HG02852 (cell line): Measurements from ENCODE around the gene TUFM.
A peak's percentile ranks its signal among the peaks of the same experiment; 100 is the strongest.
"Not testable (repeated sequence)": the region's sequence is repeated elsewhere in the genome, so short reads cannot be mapped to it uniquely, and the experiment has no call there.

Source experiments
- ATAC-seq: cut with Tn5 transposase; IDR thresholded peaks from one replicate; pipeline ENCODE4 v1.9.1; 2021; ENCODE audit warnings: mild to moderate bottlenecking, moderate library complexity; ENCODE audit not compliant: unreplicated experiment

The TUFM gene

DNA sequence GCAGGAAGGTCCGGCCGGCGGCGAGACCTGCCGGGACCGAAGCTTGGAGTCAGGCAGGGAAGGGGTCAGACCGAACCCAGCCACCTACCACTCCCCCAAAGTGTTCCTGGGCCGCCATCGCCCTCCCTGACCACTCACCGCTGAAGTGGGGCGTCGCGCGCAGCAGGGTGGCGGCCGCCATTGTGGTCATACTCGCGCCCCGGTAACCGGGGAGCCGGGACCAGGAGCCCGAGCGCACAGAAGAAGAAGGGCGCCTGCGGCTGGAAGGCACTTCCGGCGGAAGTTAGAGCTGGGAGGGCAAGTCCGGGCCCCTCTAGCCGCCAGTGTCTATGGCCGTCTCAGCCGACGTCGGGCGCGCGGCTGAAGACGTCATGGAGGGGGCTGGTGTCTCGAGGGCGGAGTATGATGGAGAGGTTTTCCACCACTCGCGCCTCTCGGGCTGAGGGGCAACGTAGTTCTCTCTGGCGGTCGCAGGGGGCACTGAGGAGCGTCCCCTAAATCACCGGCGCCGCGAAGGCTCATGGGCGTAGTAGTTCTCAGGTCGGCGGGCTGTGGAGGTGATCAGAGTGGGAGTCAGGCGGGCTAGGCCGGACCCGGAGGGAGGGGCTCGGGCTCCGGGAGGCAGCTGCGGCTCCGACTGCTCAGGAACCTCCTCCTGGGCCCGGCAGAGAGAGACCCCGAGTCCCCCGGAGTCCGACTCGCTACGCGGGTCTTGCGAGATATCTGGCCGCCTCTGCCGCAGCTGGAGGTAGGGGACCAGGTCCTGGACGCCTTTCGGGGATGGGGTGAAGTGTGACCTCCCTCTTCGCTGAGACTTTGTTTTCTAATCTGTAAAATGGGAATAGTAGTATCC lies at the start of gene TUFM:
TUFM (minus strand) TSS at position 269 of the 853 bp plus-strand sequence; CDS start at position 190, 79 bp downstream.
- peak; percentile 91 for ATAC-seq

DNA sequence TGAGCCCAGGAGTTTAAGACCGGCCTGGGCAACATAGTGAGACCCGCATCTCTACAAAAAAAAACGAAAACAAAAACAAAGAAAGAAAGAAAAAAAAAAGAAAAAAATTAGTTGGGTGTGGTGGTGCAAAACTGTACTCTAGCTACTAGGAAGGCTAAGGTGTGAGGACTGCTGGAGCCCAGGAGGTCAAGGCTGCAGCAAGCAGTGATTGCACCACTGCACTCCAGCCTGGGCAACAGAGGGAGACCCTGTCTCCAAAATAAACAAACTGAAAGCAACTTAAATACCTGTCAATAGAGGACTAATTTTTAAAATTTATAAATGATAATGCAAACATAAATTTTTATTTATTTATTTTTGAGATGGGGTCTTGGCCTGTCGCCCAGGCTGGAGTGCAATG lies 49.5 kb upstream of the TUFM start:
- no peak for ATAC-seq

DNA sequence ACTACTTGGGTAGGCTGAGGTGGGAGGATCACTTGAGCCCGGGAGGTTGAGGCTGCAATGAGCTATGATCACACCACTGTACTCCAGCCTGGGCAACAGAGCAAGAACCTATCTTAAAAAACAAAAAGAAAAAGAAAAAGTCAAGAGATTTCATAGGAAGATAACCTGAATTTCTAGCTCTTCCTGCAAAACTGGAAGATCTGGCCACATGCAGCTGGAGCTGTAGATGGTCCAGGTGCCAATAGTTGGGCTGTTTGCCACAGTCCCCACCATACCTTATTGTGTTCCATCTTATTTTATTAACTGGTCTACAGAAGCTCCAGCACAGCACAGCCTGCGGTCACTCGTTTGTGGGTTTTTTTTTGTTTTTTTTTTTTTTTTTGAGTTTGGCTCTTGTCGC lies 47.1 kb upstream of the TUFM start:
- no peak for ATAC-seq

DNA sequence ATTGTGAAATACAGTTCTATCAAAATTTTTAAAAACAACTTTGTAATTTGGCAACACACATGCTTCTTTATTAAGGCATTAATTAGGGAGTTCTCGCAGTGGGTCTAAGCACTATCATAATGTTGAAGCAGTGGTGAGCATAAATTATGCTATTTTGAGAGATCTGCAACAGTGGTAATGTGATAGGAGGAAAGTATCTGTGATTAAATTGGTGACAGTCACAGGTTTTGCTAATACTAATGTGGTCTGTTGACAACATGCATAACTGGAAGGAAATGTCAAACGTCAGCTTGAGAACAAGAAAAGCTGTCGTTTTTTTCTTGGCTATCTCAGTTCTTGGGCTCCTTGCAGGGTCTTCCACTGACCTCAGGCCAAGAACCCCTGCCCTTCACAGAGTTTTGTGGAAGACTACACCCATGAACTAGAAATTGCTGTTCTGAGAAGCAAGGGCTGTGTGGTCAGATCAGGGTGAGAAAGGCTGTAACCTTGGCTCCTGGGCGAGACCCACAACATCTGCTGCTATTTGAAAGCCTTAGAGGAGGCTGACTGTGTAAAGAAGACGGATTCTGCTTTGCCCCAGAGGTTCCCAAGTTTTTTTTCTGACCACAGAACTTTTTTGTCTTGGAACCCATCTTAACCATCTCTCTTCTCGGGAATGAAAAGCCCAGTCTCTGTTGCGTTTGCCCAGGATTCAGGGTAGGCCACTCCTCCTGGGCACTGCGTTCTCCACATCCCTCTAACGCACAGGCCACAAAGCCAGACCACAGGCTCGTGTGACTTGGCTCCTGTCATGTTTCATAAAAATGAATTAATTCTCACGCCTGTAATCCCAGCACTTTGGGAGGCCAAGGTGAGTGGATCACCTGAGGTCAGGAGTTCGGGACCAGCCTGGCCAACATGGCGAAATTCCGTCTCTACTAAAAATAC lies 46.1 kb upstream of the TUFM start:
- ATAC-seq = no peak

DNA sequence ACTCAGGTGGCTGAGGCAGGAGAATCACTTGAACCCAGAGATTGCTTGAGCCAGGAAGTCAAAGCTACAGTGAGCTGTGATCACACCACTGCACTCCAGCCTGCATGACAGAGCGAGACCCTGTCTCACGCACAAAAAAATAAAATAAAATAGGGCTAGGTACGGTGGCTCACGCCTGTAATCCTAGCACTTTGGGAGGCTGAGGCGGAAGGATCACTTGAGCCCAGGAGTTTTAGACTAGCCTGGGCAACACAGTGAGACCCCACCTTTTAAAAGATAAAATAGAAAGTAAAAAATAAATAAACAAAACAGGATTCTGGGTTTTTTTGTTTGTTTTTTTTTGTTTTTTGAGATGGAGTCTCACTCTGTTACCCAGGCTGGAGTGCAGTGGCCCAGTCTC lies 44.2 kb upstream of the TUFM start:
- not testable (repeated sequence) for ATAC-seq

DNA sequence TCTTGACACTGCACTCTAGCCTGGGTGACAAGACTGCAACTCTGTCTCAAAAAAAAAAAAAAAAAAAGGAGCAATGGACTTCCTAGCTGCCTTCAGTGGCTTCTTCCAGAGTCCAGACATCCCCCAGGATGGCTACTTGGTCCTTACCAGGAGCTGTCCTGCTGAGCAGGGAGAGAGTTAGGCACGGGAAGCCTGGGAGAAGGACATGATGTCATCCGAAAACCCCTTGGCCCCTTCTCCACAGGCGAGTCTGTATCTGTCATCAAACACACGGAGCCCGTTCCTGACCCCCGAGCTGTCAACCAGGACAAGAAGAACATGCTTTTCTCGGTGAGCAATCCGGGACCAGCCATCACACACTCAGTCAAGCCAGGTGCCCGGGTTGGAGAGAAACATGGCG lies 40.8 kb upstream of the TUFM start:
- ATAC-seq = no peak

DNA sequence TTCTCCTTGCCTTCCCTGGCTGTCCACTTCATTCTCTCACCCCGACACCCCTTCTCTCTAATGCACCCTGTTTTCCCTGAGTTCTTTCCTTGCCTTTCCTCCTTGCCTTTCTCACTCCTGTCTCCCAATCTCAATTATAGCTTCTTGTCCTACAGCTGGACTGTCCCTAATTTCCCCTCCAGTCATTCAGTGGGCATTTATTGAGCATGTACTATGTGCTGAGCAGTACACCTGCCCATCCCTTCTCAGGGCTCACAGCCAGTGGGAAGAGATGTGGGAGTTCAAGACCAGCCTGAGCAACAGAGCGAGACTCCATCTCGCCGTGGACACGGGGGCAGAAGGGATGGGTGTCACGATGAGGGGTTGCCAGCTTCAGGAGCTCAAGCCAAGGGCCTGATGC lies 37.9 kb upstream of the TUFM start:
- no peak for ATAC-seq

DNA sequence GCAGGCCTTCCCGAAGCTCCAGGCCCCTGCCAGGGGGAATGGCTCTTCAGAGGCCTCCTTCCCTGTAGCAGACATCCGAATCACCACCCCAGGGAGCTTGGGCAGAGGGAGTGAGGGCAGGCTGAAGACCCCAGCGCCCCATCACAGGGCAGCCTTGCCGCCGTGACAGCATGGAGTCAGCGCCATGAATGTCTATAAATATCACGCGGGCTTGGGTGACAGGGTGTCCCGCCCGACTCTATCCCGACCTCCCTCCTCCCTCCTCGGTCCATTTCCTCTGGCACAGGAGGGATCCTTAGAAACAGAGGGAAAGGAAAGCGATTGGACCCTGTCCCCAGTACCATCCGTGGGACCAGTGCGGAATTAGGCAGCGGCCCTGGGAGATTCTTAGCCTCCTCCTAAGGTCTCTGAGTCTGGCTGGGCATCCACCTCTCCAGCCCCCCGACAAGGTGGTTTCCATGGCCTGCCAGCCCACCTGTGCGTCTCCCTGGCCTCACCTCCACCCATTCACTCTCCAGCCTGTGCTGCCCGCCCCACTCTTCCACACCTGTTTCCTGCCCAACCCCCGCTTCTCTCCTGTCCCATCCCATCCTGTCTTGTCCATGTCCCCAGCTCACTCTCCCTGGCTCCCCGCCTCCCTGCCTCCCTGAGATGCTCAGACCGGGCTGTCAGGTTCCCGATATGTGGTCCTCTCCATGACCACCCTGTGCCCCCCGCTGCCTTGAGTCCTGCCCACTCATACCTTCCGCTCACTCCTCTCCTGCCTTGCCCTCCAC lies 37.3 kb upstream of the TUFM start:
- ATAC-seq = no peak

DNA sequence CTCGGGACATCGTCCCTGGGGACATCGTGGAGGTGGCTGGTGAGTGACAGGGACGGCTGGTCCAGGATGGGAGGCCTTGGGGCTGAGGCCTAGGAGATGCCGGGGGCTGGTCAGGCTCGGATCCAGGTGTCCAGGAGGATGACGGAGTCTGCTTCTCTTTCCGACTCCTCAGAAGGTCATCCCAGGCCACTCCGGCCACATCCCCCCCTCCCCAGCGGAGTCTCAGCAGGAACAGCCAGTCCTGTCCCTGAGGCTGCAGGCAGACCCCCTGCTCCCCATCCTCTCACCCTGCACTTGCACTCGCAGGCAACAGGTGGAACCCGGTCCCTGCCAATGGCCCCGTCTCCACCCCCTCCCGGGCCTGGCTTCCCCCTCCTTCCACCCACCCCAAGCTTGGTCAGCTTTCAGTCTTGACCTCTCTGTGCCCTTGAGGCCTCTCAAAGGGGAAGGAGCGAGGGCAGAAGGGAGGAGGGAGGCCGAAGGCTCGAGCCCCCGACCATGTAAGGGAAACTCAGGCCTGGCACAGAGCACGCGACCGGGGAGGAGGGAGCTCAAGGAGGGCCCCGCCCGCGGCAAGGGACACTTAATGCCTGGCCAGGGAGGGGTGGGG lies 36.5 kb upstream of the TUFM start:
- no peak for ATAC-seq

DNA sequence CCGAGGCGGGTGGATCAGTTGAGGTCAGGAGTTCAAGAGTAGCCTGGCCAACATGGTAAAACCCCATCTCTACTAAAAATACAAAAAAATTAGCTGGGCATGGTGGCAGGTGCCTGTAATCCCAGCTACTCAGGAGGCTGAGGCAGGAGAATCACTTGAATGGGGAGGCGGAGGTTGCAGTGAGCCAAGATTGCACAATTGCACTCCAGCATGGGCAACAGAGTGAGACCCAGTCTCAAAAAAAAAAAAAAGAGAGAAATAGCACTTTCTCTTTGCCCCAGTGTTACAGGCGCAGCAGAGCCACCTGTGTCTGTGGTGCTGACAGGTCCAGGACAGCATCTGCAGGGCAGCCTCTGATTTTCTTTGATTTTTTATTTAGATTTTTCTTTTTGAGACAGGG lies 35.4 kb upstream of the TUFM start:
- ATAC-seq = not testable (repeated sequence)

DNA sequence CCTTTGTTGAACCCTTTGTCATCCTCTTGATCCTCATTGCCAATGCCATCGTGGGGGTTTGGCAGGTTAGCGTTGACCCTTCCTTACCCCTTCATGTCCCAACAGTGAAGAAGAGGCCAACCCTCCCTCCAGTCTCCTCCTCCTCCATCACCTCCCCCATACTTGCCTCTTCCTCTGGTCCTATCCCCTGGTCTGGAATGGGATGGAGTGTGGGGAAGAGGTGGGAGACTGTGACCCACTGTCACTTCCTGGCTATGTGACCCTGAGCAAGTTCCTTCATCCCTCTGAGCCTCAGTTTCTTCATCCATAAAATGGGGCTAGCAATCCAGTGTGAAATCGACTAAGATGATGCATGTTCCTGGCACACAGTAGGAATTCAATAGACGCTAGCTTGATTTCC lies 34.8 kb upstream of the TUFM start:
- ATAC-seq = no peak

DNA sequence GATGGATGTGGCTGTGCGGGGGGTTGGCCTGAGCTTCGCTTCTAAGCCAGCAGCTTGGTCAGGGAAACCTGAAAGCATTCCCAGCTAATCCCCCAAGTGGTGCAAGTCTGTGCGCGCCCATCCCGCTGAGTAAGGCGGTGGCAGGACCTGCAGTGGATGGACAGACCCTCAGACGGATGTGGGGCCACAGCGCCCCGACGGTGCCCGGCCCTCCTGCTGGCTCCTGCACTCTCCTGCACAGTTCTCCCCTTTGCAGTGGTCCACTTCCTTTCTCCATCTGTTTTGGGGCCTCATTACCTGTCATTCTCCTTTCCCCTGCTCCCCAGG lies 34.4 kb upstream of the TUFM start:
- no peak for ATAC-seq

DNA sequence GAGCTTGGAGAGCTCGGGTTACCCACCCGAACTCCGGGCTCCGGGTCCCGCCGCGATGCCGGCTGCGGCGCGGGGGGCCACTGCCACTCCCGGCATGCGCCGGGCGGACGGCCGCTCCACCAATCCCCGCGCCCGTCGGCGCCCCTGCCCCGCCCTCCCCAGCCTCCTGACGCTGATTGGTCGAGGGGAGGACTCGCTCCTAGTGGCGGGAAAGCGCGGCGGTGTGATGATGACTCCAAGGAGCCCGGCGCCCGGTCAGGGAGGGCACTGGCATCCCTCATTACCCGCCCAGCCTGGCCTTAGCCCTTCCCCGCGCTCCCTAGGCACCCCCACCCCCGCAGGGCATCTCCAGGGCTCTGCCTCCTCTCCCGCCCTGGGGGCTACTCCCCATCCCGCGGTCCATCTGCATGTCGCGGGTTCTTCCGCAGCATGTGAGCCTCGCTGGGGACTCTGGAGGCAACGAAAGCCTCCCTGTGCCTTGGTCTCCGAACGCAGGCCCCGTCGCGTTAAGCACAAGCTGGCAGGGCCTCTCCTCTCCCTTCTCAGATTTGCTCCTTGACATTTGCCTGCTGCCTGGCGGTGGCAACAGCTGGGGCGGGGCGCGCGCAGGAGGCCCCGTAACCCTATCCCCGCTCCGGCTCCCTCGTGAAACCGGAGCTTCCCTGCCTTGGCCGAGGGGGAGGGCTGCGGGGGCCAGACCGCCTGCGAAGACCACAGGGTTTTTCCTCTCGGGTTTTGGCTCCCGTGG lies 33.9 kb upstream of the TUFM start:
- ATAC-seq = peak; percentile 92

DNA sequence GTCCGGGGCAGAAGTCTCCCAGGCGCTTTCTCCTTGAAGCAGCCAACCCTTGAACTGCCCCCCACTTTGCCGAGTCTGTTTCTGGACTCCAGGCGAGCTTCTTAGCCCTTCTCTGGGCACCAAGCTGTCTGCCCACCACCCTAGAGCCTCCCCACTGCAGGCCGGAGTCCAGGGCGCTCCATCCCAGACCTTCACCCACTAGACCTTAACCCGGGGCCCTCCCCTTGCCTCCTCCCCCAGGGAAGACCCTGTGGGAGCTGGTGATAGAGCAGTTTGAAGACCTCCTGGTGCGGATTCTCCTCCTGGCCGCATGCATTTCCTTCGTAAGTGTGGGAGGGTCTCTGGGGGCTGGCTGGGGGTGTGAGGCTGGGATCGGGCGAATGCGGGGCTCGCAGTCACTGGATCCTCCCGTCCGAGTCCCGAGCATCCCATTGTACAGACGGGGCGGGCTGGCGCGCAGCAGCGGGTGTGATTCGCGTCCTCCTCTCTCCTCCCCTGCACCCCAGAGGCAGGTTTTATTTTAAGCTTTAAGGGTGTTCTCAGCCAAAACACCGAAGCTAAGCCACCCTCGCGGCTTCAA lies 33.2 kb upstream of the TUFM start:
- peak; percentile 29 for ATAC-seq

DNA sequence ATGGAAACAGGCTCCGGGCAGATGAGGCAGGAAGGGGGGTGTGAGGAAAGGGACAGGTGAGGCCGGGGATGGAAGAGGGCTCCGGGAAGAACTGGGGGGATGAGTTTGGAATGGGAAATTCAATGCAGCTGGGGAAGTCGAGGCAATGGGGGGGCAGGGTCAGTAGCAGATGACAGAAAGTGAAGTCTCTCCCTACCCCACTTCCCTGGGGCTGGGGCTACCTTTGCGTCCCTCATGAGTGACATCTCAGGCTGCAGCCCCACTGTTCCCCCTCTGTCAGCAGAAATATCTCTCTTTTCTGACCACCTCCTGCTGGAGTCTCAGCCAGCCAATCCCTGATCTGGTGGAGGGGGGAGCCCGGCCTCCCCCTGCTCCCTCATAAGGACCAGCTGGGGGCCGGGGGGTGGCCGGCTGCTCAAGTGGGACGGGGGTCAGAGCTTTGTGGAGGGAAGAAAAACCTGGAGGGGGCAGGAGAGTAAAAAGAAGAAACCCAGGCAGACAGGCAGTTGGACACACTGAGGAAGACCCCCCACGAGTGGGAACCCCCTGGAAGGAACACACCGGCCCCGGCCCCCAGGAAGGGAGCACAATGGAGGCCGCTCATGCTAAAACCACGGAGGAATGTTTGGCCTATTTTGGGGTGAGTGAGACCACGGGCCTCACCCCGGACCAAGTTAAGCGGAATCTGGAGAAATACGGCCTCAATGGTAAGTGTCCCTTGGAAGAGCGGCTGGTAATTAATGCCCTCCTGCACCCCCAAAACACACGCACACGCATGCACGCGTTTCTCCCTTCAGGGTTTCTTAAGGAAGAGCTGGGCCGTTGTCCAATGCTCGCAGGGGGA lies 32.2 kb upstream of the TUFM start, which contains the start of gene ATP2A1:
ATP2A1 (plus strand) TSS at position 406 of the 844 bp plus-strand sequence; CDS start at position 590, 184 bp downstream.
- ATAC-seq = no peak

DNA sequence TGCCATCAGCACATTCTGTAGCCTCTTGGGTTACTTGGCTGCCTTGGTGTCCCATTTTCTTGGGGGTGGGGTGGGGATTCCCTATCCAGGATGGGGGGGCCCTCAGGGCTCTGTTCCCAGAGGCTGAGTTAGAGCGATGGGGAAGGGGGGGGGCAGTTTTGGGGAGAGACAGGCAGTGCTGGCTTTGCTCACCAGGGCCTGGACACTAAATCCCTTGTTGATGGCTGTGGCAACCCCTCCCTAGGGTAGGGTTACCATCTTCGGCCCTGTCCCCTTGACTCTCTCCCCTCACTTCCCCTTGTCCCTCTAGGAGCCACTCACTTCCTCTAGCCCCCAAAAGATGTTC lies 31.5 kb upstream of the TUFM start:
- no peak for ATAC-seq

DNA sequence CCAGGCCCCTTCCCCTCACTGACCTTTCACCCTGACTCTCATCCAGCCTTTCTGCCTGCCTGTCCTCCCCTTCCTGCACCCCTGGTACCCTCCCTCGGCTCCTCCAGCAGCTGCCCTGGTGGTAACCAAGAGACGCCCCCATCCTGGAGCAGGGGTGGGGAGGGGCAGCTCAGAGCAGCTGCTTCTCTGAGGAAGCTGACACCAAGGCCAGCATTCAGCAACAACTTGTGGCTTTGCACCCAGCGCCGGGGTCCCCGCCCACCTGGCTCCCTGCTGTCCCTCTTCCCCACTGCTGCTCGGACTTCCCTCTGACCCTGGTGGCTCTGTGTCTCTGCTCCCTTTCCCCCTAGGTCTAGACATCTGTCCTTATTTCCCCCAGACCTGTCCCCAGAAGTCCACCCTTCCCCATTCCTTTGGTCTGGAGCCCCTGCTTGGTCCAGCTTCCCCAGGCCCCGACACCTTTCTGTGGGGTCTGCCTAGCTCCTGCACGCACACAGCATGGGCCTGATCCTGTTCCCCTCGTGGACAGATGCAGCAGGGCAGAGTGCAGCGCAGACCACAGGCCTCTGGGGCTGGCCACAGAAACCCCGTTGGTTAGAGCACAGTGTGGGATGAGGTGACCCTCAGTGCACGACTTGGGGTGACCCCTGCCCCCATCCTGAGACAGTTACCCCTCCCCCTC lies 31.0 kb upstream of the TUFM start:
- ATAC-seq = no peak

DNA sequence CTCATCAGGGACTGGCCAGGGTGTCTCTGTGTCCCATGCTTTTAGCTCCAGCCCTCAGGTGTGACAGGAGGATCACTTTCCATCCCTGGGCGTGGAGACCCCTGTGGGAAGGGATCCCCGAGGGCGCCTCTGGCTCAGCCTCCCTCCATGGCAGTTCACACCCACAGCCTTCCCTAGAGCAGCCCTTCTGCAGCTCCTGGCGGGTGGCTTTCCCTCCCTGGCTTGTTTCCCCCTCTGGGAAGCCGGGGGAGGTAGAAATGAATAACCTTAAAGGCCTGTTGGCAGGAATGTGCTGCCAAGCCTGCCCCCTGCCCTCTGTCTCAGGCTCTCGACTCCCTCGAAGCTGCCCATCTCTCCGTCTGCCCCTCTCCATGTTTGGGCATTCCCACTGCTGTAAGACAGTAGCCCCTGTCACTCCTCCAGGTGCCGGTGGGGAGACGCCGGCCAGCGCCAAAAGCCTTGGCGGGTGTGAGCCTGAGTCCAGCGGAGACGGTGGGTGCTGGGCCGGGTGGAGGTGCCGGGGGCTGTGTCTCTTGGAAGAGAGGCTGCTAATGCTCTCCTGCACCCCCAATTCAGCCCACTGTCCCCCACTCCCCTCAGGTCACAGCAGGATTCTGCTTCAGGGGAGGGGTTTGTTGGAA lies 30.0 kb upstream of the TUFM start:
- no peak for ATAC-seq
